HFF-Myc (cell line): ENCODE results near the gene LRMDA.

Experiments used
- DNase-seq: peaks from one replicate; pipeline ENCODE4 v3.0.0-alpha.2; 2011; ENCODE audit warnings: low read depth; ENCODE audit errors: extremely low read depth
- H3K4me3 ChIP-seq: replicated peaks from 2 replicates; pipeline ENCODE4 v1.5.1; 2011; ENCODE audit warnings: low read depth, mild to moderate bottlenecking, control low read depth, low read length
- CTCF ChIP-seq: IDR thresholded peaks from 2 replicates; pipeline ENCODE4 v1.5.1; 2012; ENCODE audit warnings: mild to moderate bottlenecking, low read depth, low read length, control low read depth; ENCODE audit errors: missing control alignments

The LRMDA gene

GRCh38 chr10:75466001-75466400 lies 34.6 kb downstream of the LRMDA start:
- DNase-seq = no peak
- no peak for TF ChIP-seq CTCF
- no peak overlapping the region for H3K4me3 ChIP-seq

- H3K4me3 ChIP-seq = no peak overlapping the region
- TF ChIP-seq CTCF = no peak
- DNase-seq = no peak
Observed at GRCh38 chr10:75466886-75467285, 35.5 kb downstream of the LRMDA start.

GRCh38 chr10:75468612-75469005 lies 37.2 kb downstream of the LRMDA start:
- TF ChIP-seq CTCF = no peak
- no peak for DNase-seq
- no peak overlapping the region for H3K4me3 ChIP-seq

- peak; percentile 47 for DNase-seq
- TF ChIP-seq CTCF = no peak
- no peak overlapping the region for H3K4me3 ChIP-seq
Observed at GRCh38 chr10:75469006-75469616, 37.7 kb downstream of the LRMDA start.

GRCh38 chr10:75470901-75471300 lies 39.5 kb downstream of the LRMDA start:
- DNase-seq = no peak
- no peak overlapping the region for H3K4me3 ChIP-seq
- no peak for TF ChIP-seq CTCF

GRCh38 chr10:75472685-75473084 lies 41.3 kb downstream of the LRMDA start:
- no peak overlapping the region for H3K4me3 ChIP-seq
- no peak for DNase-seq
- TF ChIP-seq CTCF = no peak

GRCh38 chr10:75474106-75474505 lies 42.7 kb downstream of the LRMDA start:
- H3K4me3 ChIP-seq = no peak overlapping the region
- no peak for DNase-seq
- no peak for TF ChIP-seq CTCF
